K562 treated with DMSO at 1 percent for 4 hours (cell line): ENCODE data around the gene NDUFV1. TPM values are rescaled to one million over a fixed set of nuclear protein-coding genes. Genes with fewer than 3 reads are reported as not detected.

Source experiments
- total RNA-seq: library from RNA; unstranded; fragments of 300-600 nt; gene quantifications from 2 replicates; pipeline ENCODE4 v1.2.3, GENCODE V29; 2022; ENCODE audit not compliant: insufficient read depth

NDUFV1 gene
- total RNA-seq: 188 and 204 TPM in 2 replicates

GRCh38 chr11:67606492-67607295 lies at the start of gene NDUFV1:
TSS of gene NDUFV1 (plus strand) at chr11:67606936. CDS start at chr11:67607005, 69 bp downstream.

DNA sequence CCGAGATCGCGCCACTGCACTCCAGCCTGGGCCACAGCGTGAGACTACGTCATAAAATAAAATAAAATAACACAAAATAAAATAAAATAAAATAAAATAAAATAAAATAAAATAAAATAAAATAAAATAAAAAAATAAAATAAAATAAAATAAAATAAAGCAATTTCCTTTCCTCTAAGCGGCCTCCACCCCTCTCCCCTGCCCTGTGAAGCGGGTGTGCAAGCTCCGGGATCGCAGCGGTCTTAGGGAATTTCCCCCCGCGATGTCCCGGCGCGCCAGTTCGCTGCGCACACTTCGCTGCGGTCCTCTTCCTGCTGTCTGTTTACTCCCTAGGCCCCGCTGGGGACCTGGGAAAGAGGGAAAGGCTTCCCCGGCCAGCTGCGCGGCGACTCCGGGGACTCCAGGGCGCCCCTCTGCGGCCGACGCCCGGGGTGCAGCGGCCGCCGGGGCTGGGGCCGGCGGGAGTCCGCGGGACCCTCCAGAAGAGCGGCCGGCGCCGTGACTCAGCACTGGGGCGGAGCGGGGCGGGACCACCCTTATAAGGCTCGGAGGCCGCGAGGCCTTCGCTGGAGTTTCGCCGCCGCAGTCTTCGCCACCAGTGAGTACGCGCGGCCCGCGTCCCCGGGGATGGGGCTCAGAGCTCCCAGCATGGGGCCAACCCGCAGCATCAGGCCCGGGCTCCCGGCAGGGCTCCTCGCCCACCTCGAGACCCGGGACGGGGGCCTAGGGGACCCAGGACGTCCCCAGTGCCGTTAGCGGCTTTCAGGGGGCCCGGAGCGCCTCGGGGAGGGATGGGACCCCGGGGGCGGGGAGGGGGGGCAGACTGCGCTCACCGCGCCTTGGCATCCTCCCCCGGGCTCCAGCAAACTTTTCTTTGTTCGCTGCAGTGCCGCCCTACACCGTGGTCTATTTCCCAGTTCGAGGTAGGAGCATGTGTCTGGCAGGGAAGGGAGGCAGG lies 23.2 kb upstream of the NDUFV1 start, which contains the start of gene GSTP1:
Gene GSTP1 (plus strand): TSS at position 566 of the 958 bp plus-strand sequence. CDS start 32 bp downstream, at position 598.

DNA sequence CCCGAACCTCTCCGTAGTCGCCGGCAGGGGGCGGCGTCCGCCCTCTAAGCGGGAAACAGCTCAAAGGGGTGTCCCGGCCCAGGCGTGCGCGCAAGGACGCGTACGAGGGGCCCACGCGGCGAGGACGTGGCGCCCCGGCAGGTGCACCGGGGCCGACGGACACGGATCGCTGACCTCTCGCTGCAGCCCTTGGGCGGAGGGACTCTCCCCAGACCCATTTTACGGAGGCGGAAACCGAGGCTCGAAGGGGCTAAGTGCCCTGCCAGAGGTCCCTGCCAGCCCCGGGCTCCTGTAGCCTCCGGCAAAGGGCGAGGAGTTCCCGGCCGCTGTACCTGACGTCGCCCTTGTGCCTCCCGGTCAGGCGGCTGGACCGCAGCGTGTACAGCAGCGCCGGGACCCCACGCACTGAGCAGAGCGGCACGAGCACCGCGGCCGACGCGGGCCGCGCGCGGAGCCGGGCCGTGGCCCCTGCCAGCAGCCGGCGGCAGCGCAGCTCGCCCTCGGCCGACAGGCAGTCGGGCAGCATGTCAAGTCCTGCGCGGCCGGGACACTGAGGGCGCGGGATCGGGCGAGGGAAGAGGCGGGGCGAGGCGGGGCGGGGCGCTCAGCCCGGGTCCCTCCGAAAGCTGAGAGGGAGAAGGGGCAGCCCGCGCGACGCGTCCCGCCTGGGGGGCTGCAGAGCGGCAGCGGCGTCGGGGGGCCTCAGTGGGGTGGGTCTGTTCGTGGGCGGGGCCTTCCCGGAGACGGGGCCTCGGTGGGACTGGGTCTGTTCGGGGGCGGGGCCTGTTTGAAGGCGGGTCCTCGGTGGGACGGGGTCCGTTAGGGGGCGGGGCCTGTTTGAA lies 22.9 kb downstream of the NDUFV1 start, which contains the start of gene NUDT8:
Gene NUDT8 (minus strand): TSS at position 552 of the 842 bp plus-strand sequence. CDS start 26 bp downstream, at position 526.

DNA sequence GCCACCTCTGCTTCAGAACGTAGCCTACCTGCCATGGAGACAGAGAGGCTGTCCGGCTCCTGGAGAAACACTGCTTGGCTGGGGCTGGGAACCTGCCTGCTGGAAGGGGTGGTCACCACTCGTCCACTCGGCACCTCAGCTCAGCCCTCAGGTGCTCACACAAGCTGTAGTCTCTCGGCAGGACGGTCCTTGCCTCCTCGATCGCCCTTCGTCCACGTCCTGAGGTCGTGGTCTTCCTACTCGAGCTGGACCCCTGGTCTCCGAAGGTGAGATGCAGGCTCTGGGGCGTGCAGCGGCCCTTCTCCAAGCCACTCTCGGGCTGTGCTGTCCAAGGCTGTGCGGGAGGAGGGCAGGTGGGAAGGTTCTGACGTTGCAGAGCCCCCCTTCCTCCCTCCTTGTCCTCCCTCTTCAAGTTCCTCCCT lies 32.7 kb downstream of the NDUFV1 start, which contains the start of gene TBX10:
Gene TBX10 (minus strand): TSS at position 326 of the 422 bp plus-strand sequence. CDS start 291 bp downstream, at position 35.

Other genes starting within 250 kb of the NDUFV1 start
- gene CLCF1, start 233.3 kb upstream of the NDUFV1 start, total RNA-seq: 1.0 and 1.2 TPM in 2 replicates
- 38.7 and 39.2 TPM in 2 replicates for gene RAD9A, start 214.9 kb upstream of the NDUFV1 start, total RNA-seq
- gene PPP1CA, start 205.1 kb upstream of the NDUFV1 start, total RNA-seq: 321 and 325 TPM in 2 replicates
- 1.4 and 1.7 TPM in 2 replicates for gene TBC1D10C, start 202.9 kb upstream of the NDUFV1 start, total RNA-seq
- gene CARNS1, start 191.3 kb upstream of the NDUFV1 start, total RNA-seq: not detected in 2 replicates
- 72.1 and 83.4 TPM in 2 replicates for gene RPS6KB2, start 178.4 kb upstream of the NDUFV1 start, total RNA-seq
- gene PTPRCAP, start 169.3 kb upstream of the NDUFV1 start, total RNA-seq: 2.1 and 2.5 TPM in 2 replicates
- gene CORO1B, start 163.5 kb upstream of the NDUFV1 start, total RNA-seq: 222 and 228 TPM in 2 replicates
- not detected in 2 replicates for gene GPR152, start 154.2 kb upstream of the NDUFV1 start, total RNA-seq
- not detected in 2 replicates for gene CABP4, start 151.6 kb upstream of the NDUFV1 start, total RNA-seq
- 44.8 and 54.3 TPM in 2 replicates for gene TMEM134, start 137.7 kb upstream of the NDUFV1 start, total RNA-seq
- 111 and 127 TPM in 2 replicates for gene AIP, start 123.9 kb upstream of the NDUFV1 start, total RNA-seq
- 39.7 and 47.4 TPM in 2 replicates for gene PITPNM1, start 101.6 kb upstream of the NDUFV1 start, total RNA-seq
- gene CDK2AP2, start 98.8 kb upstream of the NDUFV1 start, total RNA-seq: 117 and 122 TPM in 2 replicates
- gene CABP2, start 83.5 kb upstream of the NDUFV1 start, total RNA-seq: not detected in 2 replicates
- 2,202 and 2,224 TPM in 2 replicates for gene GSTP1, start 23.1 kb upstream of the NDUFV1 start, total RNA-seq
- gene NUDT8, start 23.0 kb downstream of the NDUFV1 start, total RNA-seq: 12.3 and 16.7 TPM in 2 replicates
- gene TBX10, start 32.8 kb downstream of the NDUFV1 start, total RNA-seq: not detected in 2 replicates
- gene ACY3, start 43.8 kb downstream of the NDUFV1 start, total RNA-seq: not detected in 2 replicates
- gene ALDH3B2, start 67.7 kb downstream of the NDUFV1 start, total RNA-seq: not detected in 2 replicates